ENCODE data around the gene CIROP. TPM values are rescaled to one million over a fixed set of nuclear protein-coding genes. Genes with fewer than 3 reads are reported as not detected.

The CIROP gene, protein sequence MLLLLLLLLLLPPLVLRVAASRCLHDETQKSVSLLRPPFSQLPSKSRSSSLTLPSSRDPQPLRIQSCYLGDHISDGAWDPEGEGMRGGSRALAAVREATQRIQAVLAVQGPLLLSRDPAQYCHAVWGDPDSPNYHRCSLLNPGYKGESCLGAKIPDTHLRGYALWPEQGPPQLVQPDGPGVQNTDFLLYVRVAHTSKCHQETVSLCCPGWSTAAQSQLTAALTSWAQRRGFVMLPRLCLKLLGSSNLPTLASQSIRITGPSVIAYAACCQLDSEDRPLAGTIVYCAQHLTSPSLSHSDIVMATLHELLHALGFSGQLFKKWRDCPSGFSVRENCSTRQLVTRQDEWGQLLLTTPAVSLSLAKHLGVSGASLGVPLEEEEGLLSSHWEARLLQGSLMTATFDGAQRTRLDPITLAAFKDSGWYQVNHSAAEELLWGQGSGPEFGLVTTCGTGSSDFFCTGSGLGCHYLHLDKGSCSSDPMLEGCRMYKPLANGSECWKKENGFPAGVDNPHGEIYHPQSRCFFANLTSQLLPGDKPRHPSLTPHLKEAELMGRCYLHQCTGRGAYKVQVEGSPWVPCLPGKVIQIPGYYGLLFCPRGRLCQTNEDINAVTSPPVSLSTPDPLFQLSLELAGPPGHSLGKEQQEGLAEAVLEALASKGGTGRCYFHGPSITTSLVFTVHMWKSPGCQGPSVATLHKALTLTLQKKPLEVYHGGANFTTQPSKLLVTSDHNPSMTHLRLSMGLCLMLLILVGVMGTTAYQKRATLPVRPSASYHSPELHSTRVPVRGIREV
- polyA plus RNA-seq (ENCODE audit: low read depth in 6 of 6), result not detected

DNA sequence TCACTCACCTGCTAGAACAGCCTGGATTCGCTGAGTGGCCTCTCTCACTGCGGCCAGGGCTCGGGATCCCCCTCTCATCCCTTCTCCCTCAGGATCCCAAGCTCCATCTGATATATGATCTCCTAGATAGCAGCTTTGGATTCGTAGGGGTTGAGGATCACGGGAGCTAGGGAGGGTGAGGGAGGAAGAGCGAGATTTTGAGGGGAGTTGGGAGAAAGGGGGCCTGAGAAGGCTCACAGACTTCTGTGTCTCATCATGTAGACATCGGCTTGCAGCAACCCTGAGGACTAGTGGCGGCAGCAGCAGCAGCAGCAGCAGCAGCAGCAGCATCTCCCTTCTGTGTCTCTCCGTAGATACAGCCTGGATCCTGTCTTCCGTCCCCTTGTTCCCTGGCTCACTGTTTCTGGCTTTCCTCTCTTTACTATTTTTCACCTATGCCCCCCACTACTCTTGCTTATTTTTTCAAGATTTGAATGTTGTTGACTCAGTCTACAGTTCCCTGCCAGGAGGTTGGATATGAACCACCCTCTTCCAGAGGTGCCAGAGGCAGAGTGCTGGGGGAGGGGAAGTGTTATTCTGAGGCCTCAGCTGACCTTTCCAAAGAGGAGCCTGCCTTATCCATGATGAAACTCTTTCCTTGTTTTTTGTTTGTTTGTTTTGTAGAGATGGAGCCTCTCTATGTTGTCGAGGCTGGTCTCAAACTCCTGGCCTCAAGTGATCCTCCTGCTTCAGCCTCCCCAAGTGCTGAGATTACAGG, at the start of gene CIROP:
Gene CIROP, minus strand, starts transcription at position 399 of the 757 bp plus-strand sequence. Its CDS starts 69 bp downstream, at position 330.
- Mint-ChIP-seq H3K27ac (peak within 1 kb of the TSS in 3 of 6 donors; percentile 12 to 62 (median 59)), H3K4me1 (peaks cover 6 to 22% (median 12%) of the 10 kb centered on the region in 3 donors), H3K27me3 (no peaks in the 10 kb centered on the region), H3K36me3 (no peaks in the 10 kb centered on the region), H3K9me3 (no peaks in the 10 kb centered on the region), H3K4me3 (peak within 1 kb of the TSS in 3 of 8 donors; percentile 30 to 68 (median 41))
- ATAC-seq (ENCODE audit: low read depth in 2 of 2), result no peak
- DNase-seq, result no peak

DNA sequence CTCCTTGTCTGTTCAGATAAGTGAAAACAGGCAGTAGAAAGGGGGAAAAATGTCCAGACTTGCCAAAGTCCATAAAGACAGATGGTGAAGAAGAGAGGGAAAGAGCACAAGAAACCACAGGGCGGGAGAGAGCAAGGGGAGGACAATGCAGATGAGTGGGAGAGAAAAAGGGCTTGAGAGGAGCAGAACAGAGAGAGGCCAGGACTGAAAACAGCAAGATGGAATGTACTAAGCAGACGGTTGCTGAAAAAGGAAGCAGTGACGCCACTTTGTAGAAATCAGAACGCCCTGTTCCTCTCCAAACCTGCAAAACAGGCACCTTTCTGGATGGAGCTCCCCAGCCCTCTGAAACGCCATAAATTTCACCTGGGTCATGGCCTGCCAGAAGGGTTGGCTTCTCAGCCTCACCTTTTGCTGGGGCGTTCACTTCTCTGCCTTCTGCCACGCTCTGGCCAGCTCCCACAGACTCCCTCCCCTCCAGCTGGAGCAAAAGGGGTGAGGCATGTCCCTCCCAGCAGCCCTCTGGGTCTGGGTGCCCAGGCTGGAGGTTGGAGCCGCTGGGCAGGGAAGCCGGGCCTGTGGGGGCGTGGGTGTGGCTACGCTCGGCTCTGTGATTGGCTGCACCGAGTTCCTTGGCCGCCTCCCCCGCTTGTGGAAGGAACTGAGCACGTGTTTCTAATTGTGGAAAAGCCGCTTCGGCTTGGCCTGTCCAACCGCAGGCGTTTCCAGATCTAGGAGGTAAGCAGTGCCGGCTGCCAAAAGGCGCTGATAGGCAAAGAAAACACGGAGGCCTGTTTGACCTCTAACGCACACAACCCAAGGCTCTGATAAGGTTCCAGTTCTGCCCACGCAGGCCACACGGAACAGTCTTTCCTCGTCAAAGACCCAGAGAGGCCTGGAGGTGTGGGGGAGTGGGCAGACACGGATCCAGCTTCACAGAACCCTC, 49.3 kb upstream of the CIROP start:
- ATAC-seq (ENCODE audit: low read depth in 2 of 2), result no peak
- H3K4me3 Mint-ChIP-seq, result no peak overlapping the region

DNA sequence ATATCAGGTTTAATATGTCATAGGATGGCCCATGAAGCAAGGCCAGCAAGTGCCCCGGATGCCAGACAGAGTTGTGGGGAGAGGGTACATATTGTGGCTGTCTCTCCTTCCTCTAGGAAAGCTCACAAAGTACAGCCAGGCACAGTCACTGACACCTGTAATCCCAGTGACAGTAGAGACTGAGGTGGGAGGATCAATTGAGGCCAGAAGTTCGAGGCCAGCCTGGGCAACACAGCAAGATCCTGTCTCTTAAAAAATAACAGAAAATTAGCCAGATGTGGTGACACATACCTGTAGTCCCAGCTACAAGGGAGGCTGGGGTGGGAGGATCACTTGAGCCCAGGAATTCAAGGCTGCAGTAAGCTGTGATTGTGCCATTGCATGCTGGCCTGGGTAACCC, 46.6 kb upstream of the CIROP start:
- no peak overlapping the region for H3K4me3 Mint-ChIP-seq
- ATAC-seq (ENCODE audit: low read depth in 2 of 2), result no peak
- H3K4me1 Mint-ChIP-seq, result peaks cover 0 to 3% (median 0%) of the 10 kb centered on the region in 3 donors
- H3K27ac Mint-ChIP-seq, result peak overlapping the region in 1 of 6 donors; percentile 19
- H3K36me3 Mint-ChIP-seq, result no peaks in the 10 kb centered on the region
- peaks cover 17 to 30% (median 26%) of the 10 kb centered on the region in 3 donors for H3K27me3 Mint-ChIP-seq
- DNase-seq, result no peak
- H3K9me3 Mint-ChIP-seq, result peaks cover 0 to 4% (median 0%) of the 10 kb centered on the region in 7 donors

More for the DNA sequence above, 49.3 kb upstream of the CIROP start:
- H3K27me3 Mint-ChIP-seq, result peaks cover 25 to 28% (median 26%) of the 10 kb centered on the region in 3 donors
- peaks cover 0 to 3% (median 0%) of the 10 kb centered on the region in 7 donors for H3K9me3 Mint-ChIP-seq
- H3K27ac Mint-ChIP-seq, result no peak overlapping the region
- H3K36me3 Mint-ChIP-seq, result no peaks in the 10 kb centered on the region
- DNase-seq, result no peak
- H3K4me1 Mint-ChIP-seq, result peaks cover 0 to 3% (median 0%) of the 10 kb centered on the region in 3 donors

DNA sequence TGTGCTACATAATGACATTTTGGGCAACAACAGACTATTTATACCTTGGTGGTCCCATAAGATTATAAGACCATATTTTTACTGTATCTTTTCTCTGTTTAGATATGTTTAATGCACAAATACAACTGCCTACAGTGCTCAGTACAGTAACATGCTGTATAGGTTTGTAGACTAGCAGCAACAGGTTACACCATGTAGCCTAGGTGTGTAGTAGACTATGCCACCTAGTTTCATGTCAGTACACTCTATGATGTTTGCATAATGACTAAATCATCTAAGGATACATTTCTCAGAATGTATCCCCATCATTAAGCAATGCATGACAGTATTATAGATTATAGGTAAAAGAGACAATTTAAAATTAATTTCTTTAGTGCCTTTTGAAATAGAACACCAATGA, 45.0 kb upstream of the CIROP start:
- Mint-ChIP-seq H3K4me1 (peaks cover 0 to 3% (median 0%) of the 10 kb centered on the region in 3 donors), H3K36me3 (no peaks in the 10 kb centered on the region), H3K9me3 (peaks cover 0 to 4% (median 0%) of the 10 kb centered on the region in 7 donors), H3K4me3 (no peak overlapping the region), H3K27ac (no peak overlapping the region), H3K27me3 (peaks cover 21 to 34% (median 27%) of the 10 kb centered on the region in 3 donors)
- DNase-seq (no peak), ATAC-seq (ENCODE audit: low read depth in 2 of 2) (no peak)

DNA sequence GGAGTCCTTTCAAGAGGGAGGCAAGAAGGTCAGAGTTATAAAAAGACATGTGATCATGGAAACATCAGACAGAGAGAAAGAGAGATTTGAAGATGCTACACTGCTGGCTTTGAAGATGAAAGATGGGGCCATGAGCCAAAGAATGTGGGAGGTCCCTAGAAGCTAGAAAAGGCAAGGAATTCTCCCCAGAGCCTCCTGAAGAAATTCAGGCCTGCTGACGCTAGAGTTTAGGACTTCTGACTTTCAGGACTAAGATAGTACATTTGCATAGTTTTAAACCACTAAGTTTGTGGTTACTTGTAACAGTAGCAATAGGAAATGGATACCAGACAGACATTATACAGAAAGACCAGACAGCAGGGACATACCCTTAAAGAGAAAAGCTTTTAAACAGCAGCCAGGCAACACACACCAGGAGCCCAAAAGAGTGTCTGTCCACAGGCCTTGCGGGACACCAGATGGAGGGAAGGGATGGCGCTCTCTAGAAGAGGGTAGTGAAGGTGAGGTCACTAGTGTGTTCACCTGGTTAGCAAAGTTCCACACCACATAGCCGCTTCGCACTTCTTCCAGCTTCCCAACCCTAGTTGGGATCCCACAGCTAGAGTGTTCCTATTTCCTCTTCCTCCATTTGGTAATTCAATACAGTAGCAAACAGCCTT, 43.9 kb upstream of the CIROP start:
- ATAC-seq (ENCODE audit: low read depth in 2 of 2) (no peak), DNase-seq (no peak)
- H3K36me3 Mint-ChIP-seq, result no peaks in the 10 kb centered on the region
- no peak overlapping the region for H3K4me3 Mint-ChIP-seq
- H3K27ac Mint-ChIP-seq, result peak overlapping the region in 1 of 6 donors; percentile 31
- H3K4me1 Mint-ChIP-seq, result peaks cover 0 to 1% (median 0%) of the 10 kb centered on the region in 3 donors
- peaks cover 18 to 30% (median 27%) of the 10 kb centered on the region in 3 donors for H3K27me3 Mint-ChIP-seq
- H3K9me3 Mint-ChIP-seq, result peaks cover 0 to 4% (median 0%) of the 10 kb centered on the region in 7 donors

DNA sequence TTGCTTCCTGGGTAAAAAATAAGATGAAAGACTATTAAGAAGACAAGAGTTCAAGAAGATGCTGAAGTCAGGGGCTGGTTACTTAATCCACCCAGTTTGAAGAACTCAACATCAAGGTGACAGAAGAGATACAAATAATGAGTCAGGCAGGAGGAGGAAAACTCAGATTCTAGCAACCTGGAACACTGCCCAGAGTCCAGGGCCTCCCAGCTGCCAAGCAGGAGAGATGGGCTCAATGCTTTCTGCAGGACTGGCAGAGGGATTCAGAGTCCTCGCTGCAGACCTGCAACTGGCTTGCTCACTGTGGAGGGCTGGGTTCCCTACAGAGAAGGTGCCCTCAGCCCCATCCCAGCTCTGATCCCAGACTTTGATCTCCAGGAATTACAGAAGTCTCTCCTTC, 42.9 kb upstream of the CIROP start:
- ATAC-seq (ENCODE audit: low read depth in 2 of 2) (no peak), DNase-seq (no peak)
- no peak overlapping the region for H3K27ac Mint-ChIP-seq
- no peak overlapping the region for H3K4me3 Mint-ChIP-seq
- H3K36me3 Mint-ChIP-seq, result no peaks in the 10 kb centered on the region
- peaks cover 15 to 24% (median 20%) of the 10 kb centered on the region in 3 donors for H3K27me3 Mint-ChIP-seq
- peaks cover 0 to 4% (median 0%) of the 10 kb centered on the region in 7 donors for H3K9me3 Mint-ChIP-seq
- no peaks in the 10 kb centered on the region for H3K4me1 Mint-ChIP-seq

DNA sequence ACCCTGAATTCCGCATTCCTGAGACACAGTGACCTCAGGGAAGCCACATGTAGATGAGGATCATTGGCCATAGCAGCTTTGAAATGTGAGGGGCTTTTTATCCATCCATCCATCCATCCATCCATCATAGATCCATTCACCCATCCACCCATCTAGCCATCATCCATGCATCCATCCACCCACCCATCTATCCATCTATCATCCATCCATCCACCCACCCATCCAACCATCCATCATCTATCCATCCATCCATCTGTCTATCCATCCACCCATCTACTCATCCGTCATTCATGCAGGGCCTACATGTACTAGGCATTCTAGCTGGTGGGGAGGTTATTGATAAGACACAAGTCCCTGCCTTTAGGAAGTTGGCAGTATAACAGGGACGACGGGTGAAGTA, 42.2 kb upstream of the CIROP start:
- H3K27ac Mint-ChIP-seq, result no peak overlapping the region
- no peak overlapping the region for H3K4me3 Mint-ChIP-seq
- peaks cover 15 to 24% (median 20%) of the 10 kb centered on the region in 3 donors for H3K27me3 Mint-ChIP-seq
- ATAC-seq (ENCODE audit: low read depth in 2 of 2) (no peak), DNase-seq (no peak)
- no peaks in the 10 kb centered on the region for H3K4me1 Mint-ChIP-seq
- H3K9me3 Mint-ChIP-seq, result peaks cover 0 to 4% (median 0%) of the 10 kb centered on the region in 7 donors
- H3K36me3 Mint-ChIP-seq, result no peaks in the 10 kb centered on the region

DNA sequence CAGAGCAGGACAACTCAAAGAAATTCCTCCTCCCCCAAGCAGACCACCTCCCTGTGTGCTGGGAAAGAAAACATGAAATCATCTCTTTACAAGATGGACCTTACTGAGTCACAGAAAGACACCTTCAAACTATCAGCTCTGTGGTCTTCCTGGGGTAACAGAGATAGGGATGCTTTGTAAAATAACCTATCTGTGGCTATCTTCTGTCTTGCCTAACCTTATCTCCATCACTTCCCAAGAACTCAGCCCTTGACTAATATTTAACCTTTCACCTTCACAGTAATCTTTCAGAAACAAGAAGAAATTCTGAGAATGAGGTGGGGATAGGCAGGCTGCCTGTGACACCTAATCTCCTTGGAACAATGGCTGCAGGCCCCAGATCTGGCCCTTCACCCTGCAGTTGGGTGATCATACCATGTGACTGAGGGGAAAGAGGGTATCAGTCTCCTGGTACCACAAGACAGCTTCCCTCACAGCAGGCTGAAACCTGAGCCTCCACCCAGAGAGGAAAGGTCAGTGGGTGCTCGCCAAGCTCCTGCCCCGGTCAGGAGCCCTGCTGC, 41.6 kb upstream of the CIROP start:
- Mint-ChIP-seq H3K36me3 (no peaks in the 10 kb centered on the region), H3K27ac (peak overlapping the region in 2 of 6 donors; percentile 18 to 38), H3K9me3 (peaks cover 0 to 4% (median 0%) of the 10 kb centered on the region in 7 donors), H3K4me1 (no peaks in the 10 kb centered on the region), H3K27me3 (peaks cover 15 to 24% (median 20%) of the 10 kb centered on the region in 3 donors), H3K4me3 (no peak overlapping the region)
- DNase-seq, result no peak
- no peak for ATAC-seq (ENCODE audit: low read depth in 2 of 2)

DNA sequence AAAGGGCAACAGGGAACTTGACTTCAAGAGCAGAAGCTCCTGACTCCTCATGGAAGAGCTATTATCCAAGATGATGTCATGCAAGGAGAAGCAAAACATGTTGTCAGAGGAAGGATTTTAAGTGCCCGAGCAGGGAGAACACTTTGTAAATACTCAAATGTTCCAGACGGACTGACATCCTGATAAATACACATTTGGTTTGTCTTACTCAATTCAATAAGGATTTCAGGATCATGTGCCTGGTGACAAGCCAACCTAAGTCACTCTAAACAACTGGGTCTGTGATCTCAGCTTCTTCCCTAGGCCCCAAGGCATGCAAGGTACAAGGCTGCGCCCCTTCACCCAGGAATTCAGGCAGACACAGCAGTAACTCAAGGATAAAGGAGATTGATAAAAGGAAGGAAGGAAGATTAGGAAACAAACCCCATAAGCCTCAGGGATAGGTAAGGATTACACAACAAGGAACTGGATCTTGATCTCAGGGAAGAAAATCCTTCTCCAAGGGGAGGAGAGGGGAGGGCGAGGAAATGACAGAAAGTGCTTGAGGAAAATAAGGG, 41.1 kb upstream of the CIROP start:
- H3K4me1 Mint-ChIP-seq, result no peaks in the 10 kb centered on the region
- no peak for ATAC-seq (ENCODE audit: low read depth in 2 of 2)
- peaks cover 15 to 24% (median 20%) of the 10 kb centered on the region in 3 donors for H3K27me3 Mint-ChIP-seq
- H3K4me3 Mint-ChIP-seq, result no peak overlapping the region
- H3K9me3 Mint-ChIP-seq, result peaks cover 0 to 4% (median 0%) of the 10 kb centered on the region in 7 donors
- peak overlapping the region in 1 of 6 donors; percentile 18 for H3K27ac Mint-ChIP-seq
- no peak for DNase-seq
- no peaks in the 10 kb centered on the region for H3K36me3 Mint-ChIP-seq

DNA sequence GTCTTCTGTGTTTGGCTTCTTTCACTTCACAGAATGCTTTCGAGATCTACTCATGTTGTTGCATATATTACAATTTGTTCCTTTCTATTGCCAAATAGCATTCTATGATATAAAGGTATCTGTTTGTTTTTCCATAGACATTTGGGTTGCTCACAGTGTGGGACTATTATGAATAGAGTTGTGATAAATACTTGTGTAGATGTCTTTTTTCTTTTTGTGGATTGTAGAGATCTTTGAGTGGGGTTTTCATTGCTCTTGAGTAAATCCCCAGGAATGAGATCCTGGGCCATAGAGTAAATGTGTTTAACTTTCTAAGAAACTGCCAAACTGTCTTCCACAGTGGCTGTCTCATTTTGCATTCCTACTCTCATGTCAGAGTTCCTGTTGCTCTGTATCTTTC, 39.1 kb upstream of the CIROP start:
- Mint-ChIP-seq H3K4me3 (no peak overlapping the region), H3K4me1 (no peaks in the 10 kb centered on the region), H3K27ac (peak overlapping the region in 1 of 6 donors; percentile 23), H3K36me3 (no peaks in the 10 kb centered on the region), H3K27me3 (peaks cover 5 to 17% (median 16%) of the 10 kb centered on the region in 3 donors), H3K9me3 (peaks cover 0 to 2% (median 0%) of the 10 kb centered on the region in 7 donors)
- ATAC-seq (ENCODE audit: low read depth in 2 of 2), result no peak
- no peak for DNase-seq

DNA sequence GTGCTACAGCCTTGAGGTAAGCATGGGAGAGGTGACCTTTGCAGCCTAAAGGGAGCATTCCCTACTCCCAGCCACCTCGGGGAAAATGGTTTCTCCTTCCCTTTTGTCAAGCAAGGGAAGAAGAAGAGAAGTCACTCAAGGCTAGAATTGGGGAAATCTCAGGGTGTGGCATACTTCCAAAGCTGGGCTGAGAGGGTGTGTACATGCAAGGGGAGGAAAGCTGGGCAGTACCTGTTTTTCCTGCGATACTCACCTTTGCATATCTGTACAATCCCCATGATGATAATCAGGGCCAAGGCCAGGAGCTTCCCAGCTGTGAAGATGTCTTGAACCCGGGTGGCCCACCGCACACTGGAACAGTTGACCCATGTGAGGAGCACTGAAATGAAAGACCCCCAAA, 38.0 kb upstream of the CIROP start:
- no peak for DNase-seq
- peaks cover 5 to 16% (median 13%) of the 10 kb centered on the region in 3 donors for H3K27me3 Mint-ChIP-seq
- ATAC-seq (ENCODE audit: low read depth in 2 of 2), result no peak
- no peak overlapping the region for H3K27ac Mint-ChIP-seq
- H3K4me3 Mint-ChIP-seq, result no peak overlapping the region
- no peaks in the 10 kb centered on the region for H3K4me1 Mint-ChIP-seq
- H3K36me3 Mint-ChIP-seq, result no peaks in the 10 kb centered on the region
- no peaks in the 10 kb centered on the region for H3K9me3 Mint-ChIP-seq

Measured in naive B cell (primary cell).